IMR-90 (cell line): Measurements from ENCODE around the gene BCL2L13. TPM values are rescaled to one million over a fixed set of nuclear protein-coding genes. Genes with fewer than 3 reads are reported as not detected.

Experiments
- ATAC-seq: fragments of 200-7000 bp; cut with Tn5 transposase; 2 replicates; pipeline ENCODE4 v1.9.1; 2020; ENCODE audit warnings: low read depth, mild to moderate bottlenecking, moderate library complexity
- BruUV-seq: library from RNA; stranded (reverse); fragments of 400-500 nt; replicated peaks from 2 replicates; lab custom pipeline; 2021; lab: Mats Ljungman, UMichigan
- CTCF ChIA-PET: fragments of 300-600 bp; formaldehyde crosslinking; extraction: SDS; loops from one replicate; lab custom pipeline; 2021; ENCODE audit warnings: antibody characterized with exemption; lab: Yijun Ruan, JAX
- POLR2A ChIA-PET: fragments of 300-600 bp; sonication (Branson Sonifier 250); formaldehyde crosslinking; loops from one replicate; lab custom pipeline; 2022; ENCODE audit warnings: antibody characterized with exemption; ENCODE audit not compliant: unreplicated experiment; lab: Charles Lee
- DNase-seq: peaks from one replicate; pipeline ENCODE4 v3.0.0; 2013
- H2AFZ ChIP-seq: replicated peaks from 2 replicates; pipeline ENCODE3; 2013; ENCODE audit warnings: low read length, mild to moderate bottlenecking; ENCODE audit not compliant: poor library complexity
- H2AK5ac ChIP-seq: 2 replicates; pipeline ENCODE4 v1.6.1; 2013; ENCODE audit warnings: low read depth, low read length, inconsistent platforms
- H2AK9ac ChIP-seq: replicated peaks from 2 replicates; pipeline ENCODE3; 2013; ENCODE audit warnings: mild to moderate bottlenecking, low read depth, low read length, moderate library complexity; ENCODE audit not compliant: poor library complexity
- H2BK120ac ChIP-seq: 2 replicates; pipeline ENCODE4 v1.6.1; 2013; ENCODE audit warnings: low read depth, low read length, inconsistent platforms
- H2BK15ac ChIP-seq: 3 replicates; pipeline ENCODE4 v1.6.1; 2013; ENCODE audit warnings: low read depth, low read length, inconsistent platforms
- H2BK20ac ChIP-seq: 2 replicates; pipeline ENCODE4 v1.6.1; 2013; ENCODE audit warnings: low read depth, mild to moderate bottlenecking, inconsistent platforms, low read length, moderate library complexity
- H2BK5ac ChIP-seq: 2 replicates; pipeline ENCODE4 v1.6.1; 2013; ENCODE audit warnings: mild to moderate bottlenecking, low read depth, low read length, inconsistent platforms; ENCODE audit not compliant: poor library complexity, severe bottlenecking
- H3K14ac ChIP-seq: replicated peaks from 2 replicates; pipeline ENCODE4 v1.6.1; 2013; ENCODE audit warnings: low read depth, low read length, inconsistent platforms
- H3K18ac ChIP-seq: 2 replicates; pipeline ENCODE4 v1.6.1; 2013; ENCODE audit warnings: low read depth, low read length, control low read depth
- H3K23ac ChIP-seq: 2 replicates; pipeline ENCODE4 v1.6.1; 2013; ENCODE audit warnings: low read depth, low read length, inconsistent platforms
- H3K27ac ChIP-seq: 2 replicates; pipeline ENCODE4 v1.5.1; 2013; ENCODE audit warnings: mild to moderate bottlenecking, control low read depth, low read length; ENCODE audit not compliant: insufficient read depth
- H3K27me3 ChIP-seq: 2 replicates; pipeline ENCODE4 v1.6.1; 2013; ENCODE audit warnings: low read length; ENCODE audit not compliant: control insufficient read depth, insufficient read depth
- H3K36me3 ChIP-seq: 2 replicates; pipeline ENCODE4 v1.6.1; 2013; ENCODE audit warnings: low read length, mixed read lengths; ENCODE audit not compliant: control insufficient read depth, insufficient read depth
- H3K4ac ChIP-seq: 2 replicates; pipeline ENCODE4 v1.6.1; 2013; ENCODE audit warnings: low read depth, low read length, inconsistent platforms
- H3K4me1 ChIP-seq: 2 replicates; pipeline ENCODE4 v1.6.1; 2013; ENCODE audit warnings: low read length, mixed read lengths; ENCODE audit not compliant: control insufficient read depth, insufficient read depth
- H3K4me2 ChIP-seq: 2 replicates; pipeline ENCODE4 v1.6.1; 2013; ENCODE audit warnings: low read depth, mild to moderate bottlenecking, control low read depth, low read length, moderate library complexity
- H3K4me3 ChIP-seq: 2 replicates; pipeline ENCODE4 v1.5.1; 2013; ENCODE audit warnings: low read depth, mild to moderate bottlenecking, control low read depth, low read length, moderate library complexity; ENCODE audit not compliant: insufficient read depth
- H3K56ac ChIP-seq: 2 replicates; pipeline ENCODE4 v1.6.1; 2013; ENCODE audit warnings: low read length, inconsistent platforms; ENCODE audit not compliant: insufficient read depth; ENCODE audit errors: extremely low read depth
- H3K79me1 ChIP-seq, 2 experiments: 2 replicates each; pipeline ENCODE4 v1.6.1; 2013; ENCODE audit warnings: low read length in 2 of 2, inconsistent platforms in 1 of 2, low read depth in 1 of 2
- H3K9ac ChIP-seq: 2 replicates; pipeline ENCODE4 v1.6.1; 2013; ENCODE audit warnings: low read depth, low read length, control low read depth
- H3K9me1 ChIP-seq: 2 replicates; pipeline ENCODE4 v1.6.1; 2013; ENCODE audit warnings: low read length, inconsistent platforms; ENCODE audit not compliant: insufficient read depth
- H3K9me3 ChIP-seq: 2 replicates; pipeline ENCODE4 v1.6.1; 2013; ENCODE audit warnings: low read length; ENCODE audit not compliant: control insufficient read depth, insufficient read depth
- H4K20me1 ChIP-seq: 2 replicates; pipeline ENCODE4 v1.6.1; 2013; ENCODE audit warnings: low read length, inconsistent platforms; ENCODE audit not compliant: insufficient read depth
- H4K5ac ChIP-seq: 2 replicates; pipeline ENCODE4 v1.6.1; 2013; ENCODE audit warnings: mild to moderate bottlenecking, low read depth, low read length, control low read depth
- H4K8ac ChIP-seq, 2 experiments: 2 replicates each; pipeline ENCODE4 v1.6.1; 2013; ENCODE audit warnings: low read depth in 2 of 2, low read length in 2 of 2, control low read depth in 1 of 2, inconsistent platforms in 1 of 2
- H4K91ac ChIP-seq: 2 replicates; pipeline ENCODE4 v1.6.1; 2013; ENCODE audit warnings: low read depth, low read length, inconsistent platforms; ENCODE audit not compliant: insufficient read depth
- ELK1 ChIP-seq: fragments of 150-350 bp; IDR thresholded peaks from 2 replicates; pipeline ENCODE4 v1.6.1; 2016; ENCODE audit warnings: low read depth, mild to moderate bottlenecking, low read length, moderate library complexity, borderline replicate concordance
- MXI1 ChIP-seq: IDR thresholded peaks from 2 replicates; pipeline ENCODE4 v1.6.1; 2012; ENCODE audit warnings: low read depth, mild to moderate bottlenecking, low read length, moderate library complexity, borderline replicate concordance
- RAD21 ChIP-seq: IDR thresholded peaks from 2 replicates; pipeline ENCODE4 v1.6.1; 2012; ENCODE audit warnings: low read length, improper control_type of control experiment
- RCOR1 ChIP-seq: IDR thresholded peaks from 2 replicates; pipeline ENCODE4 v1.6.1; 2012; ENCODE audit warnings: mild to moderate bottlenecking, low read length, improper control_type of control experiment; ENCODE audit not compliant: insufficient replicate concordance
- RFX5 ChIP-seq: IDR thresholded peaks from 2 replicates; pipeline ENCODE4 v1.8.0; 2012; ENCODE audit warnings: low read depth, mild to moderate bottlenecking, low read length, moderate library complexity
- WGBS, 2 experiments: methylation state at CpG; one replicate each; pipeline versions ENCODE4 v1.1.5 to v1.1.7; 2013; ENCODE audit warnings: missing lambda C conversion rate in 2 of 2; ENCODE audit not compliant: insufficient read length in 1 of 2; ENCODE audit errors: extremely low coverage in 2 of 2; 5-methylcytosine and 5-hydroxymethylcytosine counted together
- dilution Hi-C: fragments of 300-500 bp; cut with HindIII; formaldehyde crosslinking; loops from one replicate; pipeline ENCODE4 v1.14.3; 2018; ENCODE audit warnings: low sequenced_read_pairs; ENCODE audit not compliant: unreplicated experiment
- in situ Hi-C: fragments of 300-500 bp; cut with MboI; formaldehyde crosslinking; loops from 3 replicates; pipeline ENCODE4 v1.14.3; 2019; ENCODE audit warnings: low sequenced_read_pairs, inconsistent platforms, mixed read lengths
- intact Hi-C: fragments of 100-400 bp; cut with micrococcal nuclease; formaldehyde crosslinking; loops from 2 replicates; pipeline ENCODE4 v1.10.0; 2022
- polyA plus RNA-seq, 3 experiments: library from polyadenylated mRNA; depleted of rRNA; stranded (reverse); fragments of >200 nt; gene quantifications; 2 replicates each; pipeline ENCODE4 v1.2.3, GENCODE V29; 2012; ENCODE audit warnings: low replicate concordance in 1 of 3
- total RNA-seq: library from RNA; depleted of rRNA; stranded (reverse); fragments of >200 nt; gene quantifications from 2 replicates; pipeline ENCODE4 v1.2.3, GENCODE V29; 2012

BCL2L13 gene
- total and polyA plus RNA-seq, 2 of the 4 experiments (the other 2 are of a cell fraction), result 42.6 to 86.7 TPM

GRCh38 chr22:17774926-17775685, 136.5 kb downstream of the BCL2L13 start:
- H2BK15ac ChIP-seq, result 0 out of 3 replicates have a peak overlapping the region, but pooled peaks have one; percentile 64
- H4K91ac ChIP-seq, result no peak overlapping the region
- no peak overlapping the region for H3K9ac ChIP-seq
- H3K27ac ChIP-seq, result no peak overlapping the region
- H3K14ac ChIP-seq, result no peak overlapping the region
- H3K18ac ChIP-seq, result no peak overlapping the region
- no peak for TF ChIP-seq RFX5
- TF ChIP-seq RCOR1, result no peak
- TF ChIP-seq ELK1, result no peak
- no peak for TF ChIP-seq MXI1
- no peak for TF ChIP-seq RAD21
- no peak overlapping the region for H2BK5ac ChIP-seq
- CTCF ChIA-PET, result no interaction called here
- no peak overlapping the region for H3K23ac ChIP-seq
- no peak overlapping the region for H2AK5ac ChIP-seq
- intact Hi-C loops (no loop called here), in situ Hi-C loops (loop anchor here (5.0 kb wide), 1 partner anchor 43 kb away; no protein-coding TSS in a partner anchor), dilution Hi-C loops (no loop called here)
- H3K4ac ChIP-seq, result no peak overlapping the region
- no peaks in the 10 kb centered on the region for H3K27me3 ChIP-seq
- H3K79me1 ChIP-seq, result peaks cover 9 to 30% of the 10 kb centered on the region in 2 experiments; a peak in 3 of 4 replicates
- peaks cover 16% of the 10 kb centered on the region; the same call in 1 of the 2 replicates for H3K9me1 ChIP-seq
- no peak overlapping the region for H3K56ac ChIP-seq
- no peaks in the 10 kb centered on the region for H3K9me3 ChIP-seq
- peaks cover 35% of the 10 kb centered on the region for H4K20me1 ChIP-seq
- H3K4me3 ChIP-seq, result no peak overlapping the region
- DNase-seq, result no peak
- H3K36me3 ChIP-seq, result no peaks in the 10 kb centered on the region
- POLR2A ChIA-PET, result no interaction called here
- no peak overlapping the region for H4K5ac ChIP-seq
- H2BK120ac ChIP-seq, result no peak overlapping the region
- peak overlapping the region; percentile 18 for H2AFZ ChIP-seq
- no TSS peak for BruUV-seq
- H2AK9ac ChIP-seq, result peak overlapping the region; percentile 17
- peaks cover 15% of the 10 kb centered on the region for H3K4me1 ChIP-seq
- H2BK20ac ChIP-seq, result no peak overlapping the region
- WGBS, 2 experiments, result 84% methylated on average over 18 of the region's 27 CpGs; no CpG with 5 or more reads in 1 of the 2 experiments
- no peak overlapping the region; the same call in 1 of the 2 replicates for H3K4me2 ChIP-seq
- ATAC-seq, result no peak
- H4K8ac ChIP-seq, result no peak overlapping the region; a peak in 1 of 4 replicates
